Kidney (tissue), 14 donors: ENCODE data around the gene TMEM238L. TPM values are rescaled to one million over a fixed set of nuclear protein-coding genes. Genes with fewer than 3 reads are reported as not detected.

ENCODE experiments used
- DNase-seq, 5 donors: peaks; one replicate each; pipeline ENCODE4 v3.0.0-alpha.2; 2013 to 2020
- FAIRE-seq: peaks from 2 replicates; lab custom pipeline; 2012; peaks lifted over from hg19 to GRCh38; lab: Jason Lieb, UNC
- H3K27ac ChIP-seq, 2 donors: one replicate each; pipeline ENCODE4 v1.7.0; 2013; ENCODE audit warnings: low read depth in 2 of 2, low read length in 2 of 2, inconsistent platforms in 1 of 2
- H3K27me3 ChIP-seq: one replicate; pipeline ENCODE4 v1.7.1; 2013; ENCODE audit warnings: low read length, inconsistent platforms; ENCODE audit not compliant: control insufficient read depth, insufficient read depth
- H3K36me3 ChIP-seq, 3 donors: one replicate each; pipeline versions ENCODE4 v1.7.0 to v1.7.1; 2013; ENCODE audit warnings: low read length in 3 of 3, control low read depth in 1 of 3, inconsistent platforms in 1 of 3; ENCODE audit not compliant: insufficient read depth in 3 of 3, control insufficient read depth in 2 of 3
- H3K4me1 ChIP-seq, 3 donors: one replicate each; pipeline versions ENCODE4 v1.7.0 to v1.7.1; 2013; ENCODE audit warnings: low read length in 3 of 3, inconsistent platforms in 1 of 3, low read depth in 1 of 3; ENCODE audit not compliant: control insufficient read depth in 2 of 3, insufficient read depth in 2 of 3
- H3K4me3 ChIP-seq, 3 donors: one replicate each; pipeline versions ENCODE4 v1.7.0 to v1.8.1; 2013; ENCODE audit warnings: low read length in 3 of 3, control low read depth in 1 of 3, inconsistent platforms in 1 of 3
- H3K9ac ChIP-seq, 3 donors: one replicate each; pipeline versions ENCODE4 v1.7.0 to v1.7.1; 2013; ENCODE audit warnings: low read length in 3 of 3, control low read depth in 1 of 3, inconsistent platforms in 1 of 3
- H3K9me3 ChIP-seq, 3 donors: one replicate each; pipeline versions ENCODE4 v1.7.0 to v1.7.1; 2013; ENCODE audit warnings: low read length in 3 of 3, control low read depth in 1 of 3, inconsistent platforms in 1 of 3; ENCODE audit not compliant: control insufficient read depth in 2 of 3, insufficient read depth in 1 of 3
- intact Hi-C: fragments of 100-400 bp; cut with DNase I; formaldehyde crosslinking; loops from one replicate; pipeline ENCODE4 v1.11.1; 2022
- polyA plus RNA-seq: library from polyadenylated mRNA; stranded (reverse); fragments of 350-450 nt; fragmentation: Illumina TruSeq; extraction: RNeasy Lipid Tissue Mini Kit (QIAGEN cat#74804); gene quantifications from one replicate; pipeline ENCODE4 v1.2.3, GENCODE V29; 2014; ENCODE audit warnings: low read depth, low replicate concordance; ENCODE audit not compliant: insufficient read depth
- total RNA-seq: library from RNA; stranded (reverse); fragmentation: NEBNext Ultra II Directional; extraction: Animal tissue kit (Norgen Biotek cat#: 25700); gene quantifications from one replicate; pipeline ENCODE4 v1.2.1, GENCODE V29; 2021
- TF ChIP-seq, protein P1 (sequence below): IDR thresholded peaks from 3 replicates; pipeline ENCODE4 v1.5.1; 2012; ENCODE audit warnings: mild to moderate bottlenecking, moderate library complexity, borderline replicate concordance; ENCODE audit not compliant: insufficient read depth; ENCODE audit errors: extremely low read depth
- donor health status: control.
- donor health status: control.
- donor health status: control.
- donor health status: control.
- donor health status: control.
- donor health status: DM: yes; HTN: yes; CAD: no.
- donor health status: Normal renal cell carcinoma (clear cell type).

Gene TMEM238L
- total and polyA plus RNA-seq, 2 donors from 2014 or later: 0.47 to 3.2 TPM

DNA sequence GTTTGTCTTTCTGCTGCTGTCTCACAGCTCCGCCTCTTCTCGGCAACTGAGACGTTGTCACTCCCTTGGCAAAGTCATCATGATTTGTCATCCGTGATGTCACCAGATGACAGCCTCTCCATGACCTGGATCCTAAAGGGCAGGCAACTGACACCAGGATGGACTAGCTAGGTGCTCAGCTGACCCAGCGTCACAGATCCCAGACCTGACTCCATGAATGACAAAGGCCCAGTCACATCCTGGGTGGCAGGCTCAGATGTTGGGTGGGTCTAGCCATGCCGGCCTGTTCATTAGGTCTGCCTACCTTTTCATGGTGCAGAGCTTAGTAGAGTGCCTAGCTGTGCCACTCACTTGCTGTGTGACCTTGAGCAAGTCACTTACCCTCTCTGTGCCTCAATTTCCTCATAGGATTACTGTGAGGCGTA lies 3.8 kb upstream of the TMEM238L start:
- no peak for FAIRE-seq

DNA sequence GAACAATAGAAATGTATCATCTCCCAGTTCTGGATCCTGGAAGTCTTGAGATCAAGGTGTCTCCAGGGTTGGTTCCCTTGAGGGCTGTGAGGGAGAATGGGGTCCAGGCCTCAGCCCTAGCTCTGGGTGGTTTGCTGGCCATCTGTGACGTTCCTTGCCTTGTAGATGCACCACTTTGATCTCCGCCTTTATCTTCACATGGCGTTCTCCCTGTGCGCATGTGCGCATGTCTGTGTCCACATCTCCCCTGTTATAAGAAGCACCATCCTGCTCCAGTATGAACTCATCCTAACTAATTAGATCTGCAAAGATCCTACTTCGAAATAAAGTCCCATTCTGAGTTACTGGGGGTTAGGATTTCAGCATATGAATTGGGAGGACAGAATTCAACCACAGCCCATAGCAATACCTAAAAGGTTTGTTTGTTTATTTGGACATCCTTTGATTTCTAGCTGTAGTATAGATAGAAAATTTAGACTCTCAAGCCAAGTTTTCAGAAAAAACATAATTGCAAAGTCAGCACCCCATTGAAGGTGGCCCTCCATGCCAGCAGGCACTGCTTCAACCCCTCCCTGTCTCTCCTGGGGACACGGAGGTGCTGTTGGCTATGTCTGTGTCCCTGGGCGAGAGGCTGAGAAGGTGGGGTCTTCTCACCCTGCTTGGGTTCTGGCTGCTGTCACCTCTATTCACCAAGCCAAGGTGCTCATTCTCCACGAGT lies 2.8 kb upstream of the TMEM238L start:
- Histone ChIP-seq H3K36me3 (no peaks in the 10 kb centered on the region), H3K27ac (no peak overlapping the region), H3K9ac (no peak overlapping the region), H3K9me3 (no peaks in the 10 kb centered on the region), H3K27me3 (no peaks in the 10 kb centered on the region), H3K4me1 (no peaks in the 10 kb centered on the region), H3K4me3 (no peak overlapping the region)
- TF ChIP-seq, protein P1, sequence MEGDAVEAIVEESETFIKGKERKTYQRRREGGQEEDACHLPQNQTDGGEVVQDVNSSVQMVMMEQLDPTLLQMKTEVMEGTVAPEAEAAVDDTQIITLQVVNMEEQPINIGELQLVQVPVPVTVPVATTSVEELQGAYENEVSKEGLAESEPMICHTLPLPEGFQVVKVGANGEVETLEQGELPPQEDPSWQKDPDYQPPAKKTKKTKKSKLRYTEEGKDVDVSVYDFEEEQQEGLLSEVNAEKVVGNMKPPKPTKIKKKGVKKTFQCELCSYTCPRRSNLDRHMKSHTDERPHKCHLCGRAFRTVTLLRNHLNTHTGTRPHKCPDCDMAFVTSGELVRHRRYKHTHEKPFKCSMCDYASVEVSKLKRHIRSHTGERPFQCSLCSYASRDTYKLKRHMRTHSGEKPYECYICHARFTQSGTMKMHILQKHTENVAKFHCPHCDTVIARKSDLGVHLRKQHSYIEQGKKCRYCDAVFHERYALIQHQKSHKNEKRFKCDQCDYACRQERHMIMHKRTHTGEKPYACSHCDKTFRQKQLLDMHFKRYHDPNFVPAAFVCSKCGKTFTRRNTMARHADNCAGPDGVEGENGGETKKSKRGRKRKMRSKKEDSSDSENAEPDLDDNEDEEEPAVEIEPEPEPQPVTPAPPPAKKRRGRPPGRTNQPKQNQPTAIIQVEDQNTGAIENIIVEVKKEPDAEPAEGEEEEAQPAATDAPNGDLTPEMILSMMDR: no peak
- intact Hi-C loops: no loop called here
- FAIRE-seq (no peak), DNase-seq (no peak)

More for the DNA sequence above, 3.8 kb upstream of the TMEM238L start:
- H3K4me3 ChIP-seq: no peak overlapping the region
- H3K27me3 ChIP-seq: no peaks in the 10 kb centered on the region
- no peaks in the 10 kb centered on the region for H3K4me1 ChIP-seq
- H3K27ac ChIP-seq: no peak overlapping the region
- H3K9me3 ChIP-seq: no peaks in the 10 kb centered on the region
- no peak overlapping the region for H3K9ac ChIP-seq
- DNase-seq: no peak
- no peaks in the 10 kb centered on the region for H3K36me3 ChIP-seq
- TF ChIP-seq, protein P1: no peak
- intact Hi-C loops: no loop called here

DNA sequence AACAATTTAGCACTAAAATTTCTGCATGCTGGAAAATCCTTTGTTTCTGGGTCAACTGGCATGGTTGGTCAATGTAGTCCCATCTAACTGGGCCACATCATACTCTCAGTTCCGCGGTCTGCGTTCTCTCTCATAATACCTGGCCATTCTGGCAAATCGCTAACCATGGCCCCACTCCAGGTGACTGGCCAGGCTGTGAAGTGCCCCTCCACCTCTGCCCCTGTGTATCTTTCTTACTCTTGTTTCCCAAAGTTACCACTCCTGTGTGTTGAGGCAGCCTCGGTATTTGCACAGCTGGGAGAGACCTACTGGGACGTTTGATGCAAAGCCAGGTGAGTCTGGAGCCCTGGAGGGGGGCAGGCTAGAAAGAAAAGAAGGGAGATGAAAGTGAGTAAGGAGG lies 2.0 kb upstream of the TMEM238L start:
- H3K27ac ChIP-seq: no peak overlapping the region
- intact Hi-C loops: no loop called here
- no peak for FAIRE-seq

More for the DNA sequence above, 2.0 kb upstream of the TMEM238L start:
- Histone ChIP-seq H3K9ac (no peak overlapping the region), H3K4me1 (no peaks in the 10 kb centered on the region), H3K36me3 (no peaks in the 10 kb centered on the region), H3K4me3 (no peak overlapping the region), H3K9me3 (no peaks in the 10 kb centered on the region), H3K27me3 (no peaks in the 10 kb centered on the region)
- no peak for DNase-seq
- TF ChIP-seq, protein P1: no peak
